ENCODE results near the gene FN3K. TPM values are rescaled to one million over a fixed set of nuclear protein-coding genes. Genes with fewer than 3 reads are reported as not detected.

The FN3K gene
- total and polyA plus RNA-seq, 2 experiments from 2014 or later = 0.11 to 1.0 TPM

DNA sequence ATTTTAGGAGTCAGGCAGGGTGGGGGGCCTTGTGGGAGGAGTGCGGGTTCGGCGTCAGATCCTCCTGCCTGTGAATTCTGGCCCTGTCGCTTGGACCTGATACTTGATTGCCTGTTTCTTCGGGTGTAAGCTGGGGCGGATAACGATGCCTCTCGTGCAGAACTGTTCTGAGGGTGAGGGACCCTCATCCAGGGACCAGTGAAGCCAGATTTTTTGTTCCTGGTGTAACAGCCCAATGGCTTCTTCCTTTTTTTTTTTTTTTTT, 17.7 kb downstream of the FN3K start:
- peak overlapping the region; percentile 76 for H2AFZ ChIP-seq

DNA sequence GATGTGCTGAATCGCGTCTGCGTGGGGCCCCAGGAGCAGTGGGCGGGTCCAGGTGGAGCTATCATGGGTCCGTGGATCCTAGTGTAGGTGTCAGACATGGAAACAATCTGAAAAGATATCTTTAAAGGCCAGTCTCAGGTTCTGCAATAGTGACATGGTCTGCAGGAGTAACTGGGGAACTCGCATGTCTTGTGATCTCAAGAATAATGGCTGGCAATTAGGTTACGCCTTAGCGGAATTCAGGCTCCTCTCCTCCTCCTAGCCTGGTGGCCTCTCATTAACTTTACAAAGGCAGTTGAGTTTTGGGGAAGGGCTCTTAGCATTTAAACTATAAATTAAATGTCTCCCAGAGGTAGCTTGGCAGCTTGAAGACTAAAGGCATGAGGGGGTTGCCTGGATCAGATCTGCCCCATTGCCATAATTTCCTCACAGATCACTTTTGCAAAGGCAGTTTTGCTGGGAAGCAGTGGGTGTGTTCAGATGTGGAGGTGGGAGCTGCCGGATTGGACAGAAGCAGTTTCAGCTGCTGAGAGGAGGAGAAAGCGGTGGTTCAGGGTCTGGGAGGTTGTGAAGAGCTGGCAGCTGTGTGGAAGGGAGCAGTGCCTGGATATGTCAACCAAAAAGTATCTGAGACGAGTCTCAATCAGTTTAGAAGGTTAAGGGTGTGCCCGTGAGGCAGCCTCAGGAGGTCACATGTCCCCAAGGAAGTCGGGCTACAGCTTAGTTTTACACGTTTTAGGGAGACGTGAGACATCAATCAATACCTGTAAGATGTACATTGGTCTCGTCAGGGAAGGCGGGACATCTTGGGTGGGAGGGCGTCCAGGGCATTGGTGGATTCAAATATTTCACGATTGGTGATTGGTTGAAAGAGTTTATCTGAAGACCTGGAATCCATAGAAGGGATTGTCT, 19.1 kb downstream of the FN3K start:
- 85 to 87% methylated on average over 19 of the region's 19 CpGs for WGBS, 2 experiments (ENCODE audit: low coverage in 1 of 2, low lambda C conversion rate in 2 of 2, missing lambda C conversion rate in 2 of 2)
- Histone ChIP-seq H2AFZ (no peak overlapping the region), H3K4me1 (ENCODE audit: insufficient read depth) (peaks cover 5% of the 10 kb centered on the region; the same call in 1 of the 2 replicates), H3K4me2 (ENCODE audit: unreplicated experiment) (no peak overlapping the region), H3K36me3 (ENCODE audit: low read depth) (no peaks in the 10 kb centered on the region), H3K9me2 (ENCODE audit: insufficient read depth) (no peaks in the 10 kb centered on the region), H4K20me1 (ENCODE audit: insufficient read depth) (no peaks in the 10 kb centered on the region; the same call in 1 of the 2 replicates), H3K9ac (no peak overlapping the region), H3K9me3 (ENCODE audit: low read depth) (no peaks in the 10 kb centered on the region), H3K4me3 (no peak overlapping the region), H3K79me2 (ENCODE audit: insufficient read depth) (peaks cover 36% of the 10 kb centered on the region), H3K27me3 (replicated peaks; ENCODE audit: insufficient read depth) (no peaks in the 10 kb centered on the region), H3K27ac (no peak overlapping the region), H3F3A (ENCODE audit: insufficient read depth) (no peaks in the 10 kb centered on the region)
- DNase-seq = no peak
- in situ Hi-C loops (cut with MboI) = no loop called here
- TF ChIP-seq EZH2 (IDR thresholded peaks at IDR 0.05; ENCODE audit: insufficient read depth, poor library complexity, severe bottlenecking) (no peak), EZH2phosphoT487 (IDR thresholded peaks at IDR 0.05; ENCODE audit: insufficient read depth, low read depth) (no peak)

More for the DNA sequence above, 17.7 kb downstream of the FN3K start:
- peaks cover 31% of the 10 kb centered on the region for H3K79me2 ChIP-seq (ENCODE audit: insufficient read depth)
- no peaks in the 10 kb centered on the region for H3K9me3 ChIP-seq (ENCODE audit: low read depth)
- in situ Hi-C loops (cut with MboI) = no loop called here
- no peak overlapping the region for H3K27ac ChIP-seq
- H3K4me3 ChIP-seq = peak overlapping the region; percentile 89
- no peaks in the 10 kb centered on the region for H3F3A ChIP-seq (ENCODE audit: insufficient read depth)
- H4K20me1 ChIP-seq (ENCODE audit: insufficient read depth) = no peaks in the 10 kb centered on the region; the same call in 1 of the 2 replicates
- DNase-seq = peak; percentile 26
- H3K4me2 ChIP-seq (ENCODE audit: unreplicated experiment) = peak overlapping the region; percentile 67
- no peaks in the 10 kb centered on the region for H3K9me2 ChIP-seq (ENCODE audit: insufficient read depth)
- peak overlapping the region; percentile 77 for H3K9ac ChIP-seq
- 12 to 16% methylated on average over 8 of the region's 8 CpGs for WGBS, 2 experiments (ENCODE audit: low coverage in 1 of 2, low lambda C conversion rate in 2 of 2, missing lambda C conversion rate in 2 of 2)
- peaks cover 5% of the 10 kb centered on the region; the same call in 1 of the 2 replicates for H3K4me1 ChIP-seq (ENCODE audit: insufficient read depth)
- H3K27me3 ChIP-seq (replicated peaks; ENCODE audit: insufficient read depth) = no peaks in the 10 kb centered on the region
- TF ChIP-seq EZH2 (IDR thresholded peaks at IDR 0.05; ENCODE audit: insufficient read depth, poor library complexity, severe bottlenecking) (no peak), EZH2phosphoT487 (IDR thresholded peaks at IDR 0.05; ENCODE audit: insufficient read depth, low read depth) (no peak)
- no peaks in the 10 kb centered on the region for H3K36me3 ChIP-seq (ENCODE audit: low read depth)

DNA sequence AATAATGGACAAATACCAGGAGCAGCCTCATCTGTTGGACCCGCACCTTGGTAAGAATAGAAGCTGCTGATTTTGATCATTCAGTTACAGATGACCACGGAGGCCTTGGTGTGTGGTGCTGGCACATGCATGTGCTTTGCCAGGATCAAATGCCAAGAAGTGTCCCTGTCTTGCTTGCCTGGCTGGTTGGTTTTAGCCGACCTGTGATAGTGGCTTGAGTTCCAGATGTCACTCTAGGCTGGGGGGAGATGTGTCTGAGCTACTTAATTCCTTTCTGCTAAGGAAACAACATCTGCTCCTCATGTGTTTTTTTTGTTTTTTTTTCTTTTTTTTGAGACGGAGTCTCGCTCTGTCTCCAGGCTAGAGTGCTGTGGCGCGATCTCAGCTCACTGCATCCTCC, 20.8 kb downstream of the FN3K start:
- no peak overlapping the region for H3K9ac ChIP-seq
- no peak overlapping the region for H3K4me3 ChIP-seq
- H3K9me3 ChIP-seq (ENCODE audit: low read depth) = no peaks in the 10 kb centered on the region
- peaks cover 5% of the 10 kb centered on the region; the same call in 1 of the 2 replicates for H3K4me1 ChIP-seq (ENCODE audit: insufficient read depth)
- H3F3A ChIP-seq (ENCODE audit: insufficient read depth) = no peaks in the 10 kb centered on the region
- no peaks in the 10 kb centered on the region; the same call in 1 of the 2 replicates for H4K20me1 ChIP-seq (ENCODE audit: insufficient read depth)
- H2AFZ ChIP-seq = no peak overlapping the region
- DNase-seq = no peak
- in situ Hi-C loops (cut with MboI) = no loop called here
- no peaks in the 10 kb centered on the region for H3K36me3 ChIP-seq (ENCODE audit: low read depth)
- no peaks in the 10 kb centered on the region for H3K27me3 ChIP-seq (replicated peaks; ENCODE audit: insufficient read depth)
- no peak overlapping the region for H3K27ac ChIP-seq
- no peak overlapping the region for H3K4me2 ChIP-seq (ENCODE audit: unreplicated experiment)
- 71 to 86% methylated on average over 5 to 7 of the region's 7 CpGs for WGBS, 2 experiments (ENCODE audit: low coverage in 1 of 2, low lambda C conversion rate in 2 of 2, missing lambda C conversion rate in 2 of 2)
- H3K9me2 ChIP-seq (ENCODE audit: insufficient read depth) = no peaks in the 10 kb centered on the region
- peaks cover 36% of the 10 kb centered on the region for H3K79me2 ChIP-seq (ENCODE audit: insufficient read depth)
- TF ChIP-seq EZH2 (IDR thresholded peaks at IDR 0.05; ENCODE audit: insufficient read depth, poor library complexity, severe bottlenecking) = no peak
- no peak for TF ChIP-seq EZH2phosphoT487 (IDR thresholded peaks at IDR 0.05; ENCODE audit: insufficient read depth, low read depth)

DNA sequence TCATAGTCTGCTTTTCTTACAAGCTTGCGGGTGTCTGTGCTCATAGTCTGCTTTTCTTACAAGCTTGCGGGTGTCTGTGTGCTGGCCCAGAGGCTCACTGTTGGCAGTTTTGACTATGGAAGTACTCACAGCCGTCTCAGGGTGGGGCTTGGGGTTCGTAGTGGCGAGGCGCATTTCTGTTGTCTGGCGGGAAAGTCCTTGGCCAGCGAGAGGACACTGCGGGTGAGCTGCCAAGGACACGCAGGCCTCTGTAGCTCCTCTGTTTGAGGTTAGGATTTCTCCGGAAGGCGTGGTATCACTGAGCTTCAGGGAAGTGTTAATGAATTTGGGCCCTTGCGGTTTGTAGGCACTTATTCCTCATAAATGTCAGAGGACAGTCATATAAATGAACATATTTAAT, 30.0 kb downstream of the FN3K start:
- Histone ChIP-seq H3K4me2 (ENCODE audit: unreplicated experiment) (no peak overlapping the region), H3K79me2 (ENCODE audit: insufficient read depth) (no peaks in the 10 kb centered on the region), H3K36me3 (ENCODE audit: low read depth) (peaks cover 6% of the 10 kb centered on the region; the same call in 1 of the 2 replicates), H2AFZ (no peak overlapping the region), H3F3A (ENCODE audit: insufficient read depth) (no peaks in the 10 kb centered on the region), H3K27ac (no peak overlapping the region), H4K20me1 (ENCODE audit: insufficient read depth) (no peaks in the 10 kb centered on the region), H3K9ac (no peak overlapping the region), H3K9me2 (ENCODE audit: insufficient read depth) (no peaks in the 10 kb centered on the region), H3K4me3 (no peak overlapping the region), H3K27me3 (replicated peaks; ENCODE audit: insufficient read depth) (no peaks in the 10 kb centered on the region), H3K4me1 (ENCODE audit: insufficient read depth) (no peaks in the 10 kb centered on the region), H3K9me3 (ENCODE audit: low read depth) (no peaks in the 10 kb centered on the region)
- no peak for DNase-seq
- 81 to 82% methylated on average over 13 of the region's 13 CpGs for whole genome bisulfite sequencing, 2 experiments (ENCODE audit: low coverage in 1 of 2, low lambda C conversion rate in 2 of 2, missing lambda C conversion rate in 2 of 2)
- TF ChIP-seq EZH2phosphoT487 (IDR thresholded peaks at IDR 0.05; ENCODE audit: insufficient read depth, low read depth) = no peak
- no peak for TF ChIP-seq EZH2 (IDR thresholded peaks at IDR 0.05; ENCODE audit: insufficient read depth, poor library complexity, severe bottlenecking)
- in situ Hi-C loops (cut with MboI) = no loop called here

All from GM23248 (cell line).